Karpas-422 (cell line): ENCODE data around the gene NTRK3. TPM values are rescaled to one million over a fixed set of nuclear protein-coding genes. Genes with fewer than 3 reads are reported as not detected.

Experiments
- DNase-seq: peaks from one replicate; pipeline ENCODE4 v3.0.0-alpha.2; 2015
- H2AFZ ChIP-seq: fragments of 200-600 bp; sonication (generic); 2 replicates; pipeline ENCODE4 v1.6.1; 2014; ENCODE audit warnings: antibody characterized with exemption, low read length, mixed read lengths
- H3K27ac ChIP-seq: fragments of 200-600 bp; sonication (generic); 2 replicates; pipeline ENCODE4 v1.5.1; 2014; ENCODE audit warnings: mild to moderate bottlenecking, low read length, moderate library complexity
- H3K27me3 ChIP-seq: fragments of 200-600 bp; sonication (generic); 2 replicates; pipeline ENCODE4 v1.6.1; 2014; ENCODE audit warnings: low read length, mixed read lengths
- H3K36me3 ChIP-seq: fragments of 200-600 bp; sonication (generic); 2 replicates; pipeline ENCODE4 v1.6.1; 2014; ENCODE audit warnings: low read length, mixed read lengths; ENCODE audit not compliant: insufficient read depth
- H3K4me1 ChIP-seq: fragments of 200-600 bp; sonication (generic); 2 replicates; pipeline ENCODE4 v1.6.1; 2014; ENCODE audit warnings: mild to moderate bottlenecking, low read length, mixed read lengths
- H3K4me2 ChIP-seq: fragments of 200-600 bp; sonication (generic); 2 replicates; pipeline ENCODE4 v1.6.1; 2014; ENCODE audit warnings: low read length, low read depth, mild to moderate bottlenecking; ENCODE audit not compliant: poor library complexity, severe bottlenecking
- H3K4me3 ChIP-seq: fragments of 200-600 bp; sonication (generic); 2 replicates; pipeline ENCODE4 v1.5.1; 2014; ENCODE audit warnings: mild to moderate bottlenecking, antibody characterized with exemption, low read length, mixed read lengths
- H3K79me2 ChIP-seq: fragments of 200-600 bp; sonication (generic); 2 replicates; pipeline ENCODE4 v1.6.1; 2014; ENCODE audit warnings: mild to moderate bottlenecking, low read length, mixed read lengths
- H3K9ac ChIP-seq: fragments of 200-600 bp; sonication (generic); 2 replicates; pipeline ENCODE4 v1.6.0; 2014; ENCODE audit warnings: low read length
- H3K9me2 ChIP-seq: fragments of 200-600 bp; sonication (generic), shearing (Covaris generic); replicated peaks from 2 replicates; pipeline ENCODE4 v1.6.0; 2014; ENCODE audit warnings: mild to moderate bottlenecking, low read length, moderate library complexity; ENCODE audit not compliant: insufficient read depth
- H3K9me3 ChIP-seq: fragments of 300-700, 200-600 bp; sonication (generic); 2 replicates; pipeline ENCODE4 v1.6.1; 2014; ENCODE audit warnings: low read length, mixed read lengths
- H4K20me1 ChIP-seq: fragments of 200-600 bp; sonication (generic); 2 replicates; pipeline ENCODE4 v1.6.1; 2014; ENCODE audit warnings: mild to moderate bottlenecking, antibody characterized with exemption, low read length, low read depth; ENCODE audit not compliant: insufficient read depth
- total RNA-seq: library from RNA; depleted of rRNA; stranded (reverse); fragments of >200 nt; shearing (Covaris generic); gene quantifications from 2 replicates; pipeline ENCODE4 v1.2.3, GENCODE V29; 2014; ENCODE audit warnings: low replicate concordance

Gene NTRK3
- total RNA-seq, 1 experiment from 2014 or later: 0.11 TPM

- H3K27ac ChIP-seq: no peak overlapping the region
- H3K27me3 ChIP-seq: no peaks in the 10 kb centered on the region
- H4K20me1 ChIP-seq: no peaks in the 10 kb centered on the region
- no peak for DNase-seq
- H3K9me2 ChIP-seq: no peaks in the 10 kb centered on the region
- H3K79me2 ChIP-seq: no peaks in the 10 kb centered on the region
- H3K36me3 ChIP-seq: no peaks in the 10 kb centered on the region
- H3K4me3 ChIP-seq: no peak overlapping the region
- H3K4me1 ChIP-seq: no peaks in the 10 kb centered on the region
- H3K4me2 ChIP-seq: no peak overlapping the region
- no peak overlapping the region for H3K9ac ChIP-seq
- no peak overlapping the region for H2AFZ ChIP-seq
- no peaks in the 10 kb centered on the region for H3K9me3 ChIP-seq
These were observed 166.0 kb downstream of the NTRK3 start for GRCh38 chr15:88090481-88091011.

- DNase-seq: no peak
- H3K27ac ChIP-seq: no peak overlapping the region
- no peak overlapping the region for H3K9ac ChIP-seq
- no peak overlapping the region for H2AFZ ChIP-seq
- no peaks in the 10 kb centered on the region for H3K79me2 ChIP-seq
- H4K20me1 ChIP-seq: no peaks in the 10 kb centered on the region
- H3K36me3 ChIP-seq: no peaks in the 10 kb centered on the region
- H3K4me2 ChIP-seq: no peak overlapping the region
- H3K4me3 ChIP-seq: no peak overlapping the region
- H3K9me3 ChIP-seq: no peaks in the 10 kb centered on the region
- no peaks in the 10 kb centered on the region for H3K4me1 ChIP-seq
- H3K9me2 ChIP-seq: no peaks in the 10 kb centered on the region
- no peaks in the 10 kb centered on the region for H3K27me3 ChIP-seq
These were observed 166.8 kb downstream of the NTRK3 start for GRCh38 chr15:88089731-88090130.

GRCh38 chr15:88089024-88089620 lies 167.4 kb downstream of the NTRK3 start:
- Histone ChIP-seq H3K36me3 (no peaks in the 10 kb centered on the region), H3K27me3 (no peaks in the 10 kb centered on the region), H2AFZ (no peak overlapping the region), H3K4me2 (no peak overlapping the region), H3K79me2 (no peaks in the 10 kb centered on the region), H3K9me3 (no peaks in the 10 kb centered on the region), H3K27ac (no peak overlapping the region), H3K9ac (no peak overlapping the region), H3K4me1 (no peaks in the 10 kb centered on the region), H3K4me3 (no peak overlapping the region), H4K20me1 (no peaks in the 10 kb centered on the region), H3K9me2 (no peaks in the 10 kb centered on the region)
- DNase-seq: no peak

GRCh38 chr15:88083811-88084760 lies 172.5 kb downstream of the NTRK3 start:
- no peaks in the 10 kb centered on the region for H4K20me1 ChIP-seq
- H3K4me1 ChIP-seq: no peaks in the 10 kb centered on the region
- no peak overlapping the region for H3K27ac ChIP-seq
- H2AFZ ChIP-seq: no peak overlapping the region
- no peaks in the 10 kb centered on the region for H3K9me3 ChIP-seq
- no peaks in the 10 kb centered on the region for H3K9me2 ChIP-seq
- no peak overlapping the region for H3K9ac ChIP-seq
- no peak for DNase-seq
- no peaks in the 10 kb centered on the region for H3K27me3 ChIP-seq
- H3K4me3 ChIP-seq: no peak overlapping the region
- H3K79me2 ChIP-seq: no peaks in the 10 kb centered on the region
- no peaks in the 10 kb centered on the region for H3K36me3 ChIP-seq
- no peak overlapping the region for H3K4me2 ChIP-seq

GRCh38 chr15:88080616-88081015 lies 175.9 kb downstream of the NTRK3 start:
- no peak overlapping the region for H3K9ac ChIP-seq
- H3K4me1 ChIP-seq: no peaks in the 10 kb centered on the region
- H4K20me1 ChIP-seq: no peaks in the 10 kb centered on the region
- no peaks in the 10 kb centered on the region for H3K9me2 ChIP-seq
- no peak overlapping the region for H3K27ac ChIP-seq
- H3K79me2 ChIP-seq: no peaks in the 10 kb centered on the region
- no peaks in the 10 kb centered on the region for H3K9me3 ChIP-seq
- H3K36me3 ChIP-seq: no peaks in the 10 kb centered on the region
- no peak overlapping the region for H3K4me2 ChIP-seq
- H3K27me3 ChIP-seq: no peaks in the 10 kb centered on the region
- no peak for DNase-seq
- H3K4me3 ChIP-seq: no peak overlapping the region
- no peak overlapping the region for H2AFZ ChIP-seq

GRCh38 chr15:88077296-88078020 lies 179.1 kb downstream of the NTRK3 start:
- H3K9me2 ChIP-seq: no peaks in the 10 kb centered on the region
- H3K4me2 ChIP-seq: no peak overlapping the region
- H3K9ac ChIP-seq: no peak overlapping the region
- no peak overlapping the region for H3K4me3 ChIP-seq
- no peaks in the 10 kb centered on the region for H3K27me3 ChIP-seq
- no peaks in the 10 kb centered on the region for H3K4me1 ChIP-seq
- H3K79me2 ChIP-seq: no peaks in the 10 kb centered on the region
- no peaks in the 10 kb centered on the region for H3K36me3 ChIP-seq
- no peaks in the 10 kb centered on the region for H3K9me3 ChIP-seq
- no peaks in the 10 kb centered on the region for H4K20me1 ChIP-seq
- H3K27ac ChIP-seq: no peak overlapping the region
- no peak overlapping the region for H2AFZ ChIP-seq
- DNase-seq: no peak

- no peaks in the 10 kb centered on the region for H3K4me1 ChIP-seq
- H4K20me1 ChIP-seq: no peaks in the 10 kb centered on the region
- H3K27ac ChIP-seq: no peak overlapping the region
These were observed 180.2 kb downstream of the NTRK3 start for GRCh38 chr15:88076328-88076727.

GRCh38 chr15:88075102-88075501 lies 181.4 kb downstream of the NTRK3 start:
- Histone ChIP-seq H3K4me2 (no peak overlapping the region), H3K9me2 (no peaks in the 10 kb centered on the region), H3K4me1 (no peaks in the 10 kb centered on the region), H3K36me3 (no peaks in the 10 kb centered on the region), H3K4me3 (no peak overlapping the region), H3K9me3 (no peaks in the 10 kb centered on the region), H3K79me2 (no peaks in the 10 kb centered on the region), H3K9ac (no peak overlapping the region), H3K27me3 (no peaks in the 10 kb centered on the region), H2AFZ (no peak overlapping the region), H3K27ac (no peak overlapping the region), H4K20me1 (no peaks in the 10 kb centered on the region)
- no peak for DNase-seq

More at GRCh38 chr15:88076328-88076727, 180.2 kb downstream of the NTRK3 start:
- Histone ChIP-seq H3K9ac (no peak overlapping the region), H3K27me3 (no peaks in the 10 kb centered on the region), H3K79me2 (no peaks in the 10 kb centered on the region), H3K9me2 (no peaks in the 10 kb centered on the region), H3K9me3 (no peaks in the 10 kb centered on the region), H3K4me2 (no peak overlapping the region), H3K4me3 (no peak overlapping the region), H2AFZ (no peak overlapping the region), H3K36me3 (no peaks in the 10 kb centered on the region)
- DNase-seq: no peak
